SK-N-SH (cell line): ENCODE results near the gene TBXAS1. TPM values are rescaled to one million over a fixed set of nuclear protein-coding genes. Genes with fewer than 3 reads are reported as not detected.

Experiments used
- CTCF ChIA-PET: fragments of 300-600, 350-600 bp; formaldehyde crosslinking; extraction: SDS; loops from one replicate; lab custom pipeline; 2021; lab: Yijun Ruan, JAX
- POLR2A ChIA-PET: fragments of 350-600 bp; sonication (Branson Sonifier 250); formaldehyde crosslinking; extraction: SDS; loops from one replicate; lab custom pipeline; 2020; ENCODE audit warnings: antibody characterized with exemption, inconsistent platforms; lab: Yijun Ruan, JAX
- DNase-seq: peaks from one replicate; pipeline ENCODE4 v3.0.0; 2012
- H2AFZ ChIP-seq: fragments of 200-600 bp; sonication (generic); 2 replicates; pipeline ENCODE4 v1.8.1; 2016; ENCODE audit warnings: antibody characterized with exemption, mild to moderate bottlenecking, low read depth
- H3F3A ChIP-seq: fragments of 200-600 bp; sonication (generic); replicated peaks from 2 replicates; pipeline ENCODE3; 2016; ENCODE audit warnings: antibody characterized with exemption, mild to moderate bottlenecking; ENCODE audit not compliant: insufficient read depth
- H3K27ac ChIP-seq, 2 experiments: fragments of 200-500 bp in 1 of 2; fragments of 200-600 bp in 1 of 2; sonication (Bioruptor generic) in 1 of 2; sonication (generic), shearing (Covaris generic) in 1 of 2; 2 replicates each; pipeline versions ENCODE4 v1.5.1 to v1.6.1; 2014 to 2016; ENCODE audit warnings: low read depth in 2 of 2, inconsistent platforms in 1 of 2, low read length in 1 of 2, mild to moderate bottlenecking in 1 of 2, mixed read lengths in 1 of 2
- H3K27me3 ChIP-seq: fragments of 200-600 bp; sonication (generic), shearing (Covaris generic); 2 replicates; pipeline ENCODE4 v1.6.1; 2016; ENCODE audit warnings: mixed run types; ENCODE audit not compliant: insufficient read depth
- H3K36me3 ChIP-seq, 2 experiments: fragments of 200-500 bp in 1 of 2; fragments of 200-600 bp in 1 of 2; sonication (Bioruptor generic) in 1 of 2; sonication (generic) in 1 of 2; replicated peaks in 1 of 2; 2 replicates each; pipeline versions ENCODE3 to v1.5.1; 2014 to 2016; ENCODE audit warnings: low read length in 1 of 2, mild to moderate bottlenecking in 1 of 2; ENCODE audit not compliant: insufficient read depth in 2 of 2, control insufficient read depth in 1 of 2
- H3K4me1 ChIP-seq, 2 experiments: fragments of 200-500 bp in 1 of 2; fragments of 200-600 bp in 1 of 2; sonication (Bioruptor generic) in 1 of 2; sonication (generic), shearing (Covaris generic) in 1 of 2; 2 replicates each; pipeline versions ENCODE4 v1.5.1 to v1.6.1; 2014 to 2016; ENCODE audit warnings: low read depth in 1 of 2, low read length in 1 of 2, mixed run types in 1 of 2; ENCODE audit not compliant: insufficient read depth in 2 of 2, control insufficient read depth in 1 of 2
- H3K4me2 ChIP-seq: fragments of 200-600 bp; sonication (generic), shearing (Covaris generic); 2 replicates; pipeline ENCODE4 v1.6.1; 2017; ENCODE audit warnings: mixed run types
- H3K4me3 ChIP-seq, 2 experiments: fragments of 200-500 bp in 1 of 2; fragments of 200-600 bp in 1 of 2; sonication (Bioruptor generic) in 1 of 2; sonication (generic), shearing (Covaris generic) in 1 of 2; 2 replicates each; pipeline versions ENCODE4 v1.5.1 to v1.8.1; 2014 to 2016; ENCODE audit warnings: low read depth in 2 of 2, inconsistent platforms in 1 of 2, low read length in 1 of 2, mild to moderate bottlenecking in 1 of 2, mixed read lengths in 1 of 2, moderate library complexity in 1 of 2
- H3K79me2 ChIP-seq: fragments of 200-600 bp; sonication (generic); 2 replicates; pipeline ENCODE4 v1.8.1; 2017; ENCODE audit warnings: mild to moderate bottlenecking; ENCODE audit not compliant: insufficient read depth
- H3K9ac ChIP-seq: fragments of 200-600 bp; sonication (generic); 2 replicates; pipeline ENCODE4 v1.6.1; 2017; ENCODE audit warnings: mixed run types
- H3K9me2 ChIP-seq: fragments of 200-600 bp; sonication (generic); 2 replicates; pipeline ENCODE4 v1.6.1; 2017; ENCODE audit warnings: mixed run types
- H3K9me3 ChIP-seq: fragments of 200-600 bp; sonication (generic); 2 replicates; pipeline ENCODE4 v1.6.1; 2017; ENCODE audit warnings: mixed run types, mild to moderate bottlenecking, moderate library complexity
- H4K20me1 ChIP-seq: fragments of 200-600 bp; sonication (generic); 2 replicates; pipeline ENCODE4 v1.6.1; 2017; ENCODE audit warnings: mild to moderate bottlenecking, mixed run types; ENCODE audit not compliant: insufficient read depth
- CTCF ChIP-seq: fragments of 200-600 bp; sonication (generic); IDR thresholded peaks from 2 replicates; pipeline ENCODE4 v1.6.1; 2017; ENCODE audit warnings: antibody characterized with exemption, mild to moderate bottlenecking, moderate library complexity
- ELF1 ChIP-seq: IDR thresholded peaks from 2 replicates; pipeline ENCODE4 v1.4.0; 2012
- EP300 ChIP-seq, 2 experiments: IDR thresholded peaks; 2 replicates each; pipeline versions ENCODE4 v1.4.0 to v1.6.1; 2012; ENCODE audit warnings: borderline replicate concordance in 1 of 2, low read depth in 1 of 2, low read length in 1 of 2
- FOSL2 ChIP-seq: IDR thresholded peaks from 2 replicates; pipeline ENCODE4 v1.4.0; 2012; ENCODE audit warnings: low read depth, mild to moderate bottlenecking, moderate library complexity, borderline replicate concordance
- FOXJ3 ChIP-seq: sonication (generic); formaldehyde crosslinking; IDR thresholded peaks from 2 replicates; pipeline ENCODE4 v1.5.1; 2020; ENCODE audit warnings: mild to moderate bottlenecking, missing genetic modification reagents
- GABPA ChIP-seq: IDR thresholded peaks from 2 replicates; pipeline ENCODE4 v1.4.0; 2012; ENCODE audit warnings: low read depth, mild to moderate bottlenecking
- MXI1 ChIP-seq: IDR thresholded peaks from 2 replicates; pipeline ENCODE4 v1.6.1; 2012; ENCODE audit warnings: mild to moderate bottlenecking, low read depth, low read length, improper control_type of control experiment
- NFIC ChIP-seq: IDR thresholded peaks from 2 replicates; pipeline ENCODE4 v1.4.0; 2012; ENCODE audit warnings: borderline replicate concordance
- NRF1 ChIP-seq: IDR thresholded peaks from 2 replicates; pipeline ENCODE4 v1.6.1; 2012; ENCODE audit warnings: low read depth, mild to moderate bottlenecking, low read length
- RCOR1 ChIP-seq: fragments of 150-350 bp; IDR thresholded peaks from 2 replicates; pipeline ENCODE4 v1.6.1; 2017; ENCODE audit warnings: antibody characterized with exemption, low read length
- RXRA ChIP-seq: IDR thresholded peaks from 2 replicates; pipeline ENCODE4 v1.4.0; 2012; ENCODE audit warnings: low read depth, mild to moderate bottlenecking, borderline replicate concordance
- SIN3A ChIP-seq: IDR thresholded peaks from 2 replicates; pipeline ENCODE4 v1.6.1; 2012; ENCODE audit warnings: low read depth, mild to moderate bottlenecking, low read length, moderate library complexity, borderline replicate concordance
- SMC3 ChIP-seq: IDR thresholded peaks from 2 replicates; pipeline ENCODE4 v1.6.1; 2012; ENCODE audit warnings: low read depth, low read length, improper control_type of control experiment
- TAF1 ChIP-seq: IDR thresholded peaks from 2 replicates; pipeline ENCODE4 v1.6.1; 2012; ENCODE audit warnings: low read depth, mild to moderate bottlenecking, low read length, moderate library complexity, borderline replicate concordance
- USF1 ChIP-seq: IDR thresholded peaks from 2 replicates; pipeline ENCODE4 v1.4.0; 2012; ENCODE audit warnings: low read depth, borderline replicate concordance
- USF2 ChIP-seq: fragments of 150-350 bp; IDR thresholded peaks from 2 replicates; pipeline ENCODE4 v1.6.1; 2017; ENCODE audit warnings: antibody characterized with exemption, low read length, low read depth, borderline replicate concordance
- YY1 ChIP-seq: IDR thresholded peaks from 2 replicates; pipeline ENCODE4 v1.4.0; 2012; ENCODE audit warnings: low read depth, mild to moderate bottlenecking
- ZBTB33 ChIP-seq: IDR thresholded peaks from 2 replicates; pipeline ENCODE4 v1.4.0; 2012; ENCODE audit warnings: low read depth, borderline replicate concordance
- WGBS: methylation state at CpG from one replicate; pipeline ENCODE4 v1.1.6; 2017; ENCODE audit warnings: low lambda C conversion rate; 5-methylcytosine and 5-hydroxymethylcytosine counted together
- polyA plus RNA-seq, 3 experiments: library from polyadenylated mRNA; depleted of rRNA; stranded (reverse); fragments of >200 nt; gene quantifications; 2 replicates each; pipeline ENCODE4 v1.2.3, GENCODE V29; 2012

TBXAS1 gene
- polyA plus RNA-seq, 1 of the 3 experiments (the other 2 are of a cell fraction), result 4.4 TPM

GRCh38 chr7:140006600-140006999, 177.5 kb downstream of the TBXAS1 start:
- Histone ChIP-seq H3K4me1 (peaks cover 0 to 20% of the 10 kb centered on the region in 2 experiments; a peak in 2 of 4 replicates), H3K27me3 (no peaks in the 10 kb centered on the region; the same call in 1 of the 2 replicates), H3K9me3 (no peaks in the 10 kb centered on the region), H3K9me2 (no peaks in the 10 kb centered on the region), H3K27ac (no peak overlapping the region), H3K36me3 (no peaks in the 10 kb centered on the region), H3K79me2 (no peaks in the 10 kb centered on the region), H3F3A (no peaks in the 10 kb centered on the region), H4K20me1 (no peaks in the 10 kb centered on the region), H2AFZ (no peak overlapping the region), H3K9ac (no peak overlapping the region), H3K4me2 (no peak overlapping the region), H3K4me3 (no peak overlapping the region)
- CTCF ChIA-PET, result interaction anchor here (1.3 to 9.8 kb wide), 14 partner anchors 11 to 506 kb away, joined by 3 to 229 read pairs (median 4); no protein-coding TSS in a partner anchor
- POLR2A ChIA-PET, result no interaction called here
- DNase-seq, result no peak
- 92% methylated on average over 10 of the region's 10 CpGs for WGBS
- TF ChIP-seq YY1, result no peak
- TF ChIP-seq CTCF, result no peak
- TF ChIP-seq USF2, result no peak
- no peak for TF ChIP-seq FOXJ3 (CRISPR knock-in tag)
- TF ChIP-seq ELF1, result no peak
- no peak for TF ChIP-seq NRF1
- no peak for TF ChIP-seq EP300 (IDR thresholded peaks at IDR 0.05; ENCODE audit: borderline replicate concordance in 1 of 2, low read depth in 1 of 2, low read length in 1 of 2)
- TF ChIP-seq GABPA, result no peak
- TF ChIP-seq SMC3, result no peak
- TF ChIP-seq MXI1, result no peak
- TF ChIP-seq RCOR1, result no peak

- Histone ChIP-seq H3F3A (no peaks in the 10 kb centered on the region), H2AFZ (no peak overlapping the region), H3K36me3 (no peaks in the 10 kb centered on the region), H3K4me1 (peaks cover 0 to 20% of the 10 kb centered on the region in 2 experiments; a peak in 2 of 4 replicates), H3K4me2 (no peak overlapping the region), H3K27me3 (no peaks in the 10 kb centered on the region; the same call in 1 of the 2 replicates), H3K9me3 (no peaks in the 10 kb centered on the region), H3K9me2 (no peaks in the 10 kb centered on the region), H3K27ac (no peak overlapping the region), H3K79me2 (no peaks in the 10 kb centered on the region), H4K20me1 (no peaks in the 10 kb centered on the region), H3K9ac (no peak overlapping the region), H3K4me3 (no peak overlapping the region)
- 72% methylated on average over 11 of the region's 11 CpGs for WGBS
- no peak for DNase-seq
- CTCF ChIA-PET, result interaction anchor here (1.0 to 9.8 kb wide), 8 partner anchors 19 to 507 kb away, joined by 3 to 229 read pairs (median 4); no protein-coding TSS in a partner anchor
- POLR2A ChIA-PET, result no interaction called here
- TF ChIP-seq EP300 (IDR thresholded peaks at IDR 0.05; ENCODE audit: borderline replicate concordance in 1 of 2, low read depth in 1 of 2, low read length in 1 of 2) (no peak), NFIC (no peak), SIN3A (no peak), ELF1 (no peak), USF1 (no peak), TAF1 (no peak), USF2 (no peak), FOSL2 (no peak), RCOR1 (no peak), MXI1 (no peak), SMC3 (no peak), RXRA (no peak), ZBTB33 (no peak)
Measured at GRCh38 chr7:140007051-140007690, 178.1 kb downstream of the TBXAS1 start.
